Astrocyte (in vitro differentiated cells and primary cell): ENCODE data around the gene KNL1.

Experiments
- EZH2 ChIP-seq: IDR thresholded peaks from 2 replicates; pipeline ENCODE4 v1.6.1; 2012; ENCODE audit warnings: mild to moderate bottlenecking, low read length, inconsistent platforms; ENCODE audit not compliant: insufficient read depth
- TF ChIP-seq, protein P1 (sequence below): IDR thresholded peaks from 2 replicates; pipeline ENCODE4 v1.5.1; 2011; ENCODE audit warnings: low read depth, mild to moderate bottlenecking, inconsistent platforms, low read length, moderate library complexity; ENCODE audit not compliant: insufficient read depth

DNA sequence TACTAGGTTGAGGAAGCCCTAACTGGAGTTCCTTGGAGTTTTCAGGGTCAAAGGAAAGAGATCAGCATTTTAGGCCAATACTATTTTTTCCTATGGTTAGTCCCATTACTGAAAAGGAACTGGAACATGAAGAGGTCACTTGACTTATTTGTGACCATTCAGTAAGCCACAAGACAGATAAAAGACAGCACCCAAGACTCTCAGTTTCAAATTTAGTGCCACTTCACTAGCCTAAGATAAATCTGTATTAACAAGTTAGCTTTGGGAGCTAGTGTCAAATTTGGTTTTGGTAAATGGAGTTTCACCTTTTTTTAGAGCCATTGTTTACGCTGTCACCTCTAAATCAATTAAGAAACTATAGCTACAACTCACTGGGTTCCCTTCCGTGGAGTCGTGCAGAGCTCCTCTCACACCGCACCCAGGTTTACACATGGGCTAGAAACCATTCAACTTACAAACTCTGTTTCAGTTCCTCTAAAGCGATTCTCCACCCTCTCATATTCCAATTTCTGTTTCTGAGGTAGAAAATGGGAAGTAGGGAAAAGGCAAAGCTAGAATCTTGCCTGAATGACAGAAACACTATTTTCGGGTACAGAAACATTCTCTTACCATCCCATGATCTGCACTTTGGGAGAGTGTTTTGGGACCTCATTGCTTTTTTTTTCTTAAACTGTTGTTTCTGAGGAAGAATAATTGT lies 43.6 kb upstream of the KNL1 start:
- TF ChIP-seq, protein P1, sequence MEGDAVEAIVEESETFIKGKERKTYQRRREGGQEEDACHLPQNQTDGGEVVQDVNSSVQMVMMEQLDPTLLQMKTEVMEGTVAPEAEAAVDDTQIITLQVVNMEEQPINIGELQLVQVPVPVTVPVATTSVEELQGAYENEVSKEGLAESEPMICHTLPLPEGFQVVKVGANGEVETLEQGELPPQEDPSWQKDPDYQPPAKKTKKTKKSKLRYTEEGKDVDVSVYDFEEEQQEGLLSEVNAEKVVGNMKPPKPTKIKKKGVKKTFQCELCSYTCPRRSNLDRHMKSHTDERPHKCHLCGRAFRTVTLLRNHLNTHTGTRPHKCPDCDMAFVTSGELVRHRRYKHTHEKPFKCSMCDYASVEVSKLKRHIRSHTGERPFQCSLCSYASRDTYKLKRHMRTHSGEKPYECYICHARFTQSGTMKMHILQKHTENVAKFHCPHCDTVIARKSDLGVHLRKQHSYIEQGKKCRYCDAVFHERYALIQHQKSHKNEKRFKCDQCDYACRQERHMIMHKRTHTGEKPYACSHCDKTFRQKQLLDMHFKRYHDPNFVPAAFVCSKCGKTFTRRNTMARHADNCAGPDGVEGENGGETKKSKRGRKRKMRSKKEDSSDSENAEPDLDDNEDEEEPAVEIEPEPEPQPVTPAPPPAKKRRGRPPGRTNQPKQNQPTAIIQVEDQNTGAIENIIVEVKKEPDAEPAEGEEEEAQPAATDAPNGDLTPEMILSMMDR = no peak
- TF ChIP-seq EZH2 = no peak
